Measurements from ENCODE around the gene COL5A1.

DNA sequence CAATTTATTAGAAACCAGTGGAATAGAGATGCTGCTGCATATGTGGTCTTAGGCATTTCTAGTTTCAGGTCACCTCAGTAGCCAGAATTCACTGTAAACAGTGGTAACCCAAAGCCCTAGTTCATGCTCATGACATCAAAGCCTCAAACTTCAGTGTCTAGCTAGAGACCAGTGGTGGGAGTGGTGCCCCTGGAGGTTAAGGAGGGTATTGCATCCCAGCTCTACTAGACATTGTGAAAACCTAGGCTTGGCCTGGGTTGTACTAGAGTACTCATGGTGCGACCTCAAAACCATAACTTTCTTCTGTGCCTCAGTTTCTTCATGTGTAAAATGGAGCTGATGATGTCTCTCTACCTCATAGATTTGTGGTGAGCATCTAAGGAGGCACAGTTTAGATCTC lies 18.8 kb downstream of the COL5A1 start:
- TF ChIP-seq, protein P1, sequence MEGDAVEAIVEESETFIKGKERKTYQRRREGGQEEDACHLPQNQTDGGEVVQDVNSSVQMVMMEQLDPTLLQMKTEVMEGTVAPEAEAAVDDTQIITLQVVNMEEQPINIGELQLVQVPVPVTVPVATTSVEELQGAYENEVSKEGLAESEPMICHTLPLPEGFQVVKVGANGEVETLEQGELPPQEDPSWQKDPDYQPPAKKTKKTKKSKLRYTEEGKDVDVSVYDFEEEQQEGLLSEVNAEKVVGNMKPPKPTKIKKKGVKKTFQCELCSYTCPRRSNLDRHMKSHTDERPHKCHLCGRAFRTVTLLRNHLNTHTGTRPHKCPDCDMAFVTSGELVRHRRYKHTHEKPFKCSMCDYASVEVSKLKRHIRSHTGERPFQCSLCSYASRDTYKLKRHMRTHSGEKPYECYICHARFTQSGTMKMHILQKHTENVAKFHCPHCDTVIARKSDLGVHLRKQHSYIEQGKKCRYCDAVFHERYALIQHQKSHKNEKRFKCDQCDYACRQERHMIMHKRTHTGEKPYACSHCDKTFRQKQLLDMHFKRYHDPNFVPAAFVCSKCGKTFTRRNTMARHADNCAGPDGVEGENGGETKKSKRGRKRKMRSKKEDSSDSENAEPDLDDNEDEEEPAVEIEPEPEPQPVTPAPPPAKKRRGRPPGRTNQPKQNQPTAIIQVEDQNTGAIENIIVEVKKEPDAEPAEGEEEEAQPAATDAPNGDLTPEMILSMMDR (IDR thresholded peaks at IDR 0.05 in 4 of 5, conservative IDR thresholded peaks at IDR 0.05 in 1 of 5) = no peak
- no peak for TF ChIP-seq POLR2A (IDR thresholded peaks at IDR 0.05)
